ENCODE measurements around the gene CD24.

DNA sequence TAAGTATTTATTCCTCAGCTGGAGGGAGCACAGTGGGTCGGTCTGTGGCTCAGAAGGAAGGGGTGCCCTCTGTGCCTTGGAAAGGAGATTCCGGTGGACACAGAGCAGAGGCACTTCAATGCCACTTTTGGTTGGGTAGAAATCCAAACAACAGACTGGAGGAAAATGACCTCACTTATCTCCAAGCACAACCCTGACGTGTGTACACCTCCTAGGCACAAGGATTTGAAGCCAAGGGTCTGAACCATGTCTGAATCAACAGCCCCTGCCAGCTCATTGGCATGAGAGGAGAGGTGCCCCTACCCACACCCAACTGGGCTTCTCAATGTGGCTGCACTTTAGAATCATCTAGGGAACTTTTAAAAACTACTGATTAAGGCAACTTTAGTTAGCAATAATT is 13.4 kb downstream of the CD24 start:
- TF ChIP-seq POLR2A (IDR thresholded peaks at IDR 0.05; ENCODE audit: low read length) (no peak), RARB (CRISPR knock-in tag; IDR thresholded peaks at IDR 0.05) (no peak), ESRRA (IDR thresholded peaks at IDR 0.05; ENCODE audit: borderline replicate concordance, low read length) (no peak)
- TF ChIP-seq, protein P1, sequence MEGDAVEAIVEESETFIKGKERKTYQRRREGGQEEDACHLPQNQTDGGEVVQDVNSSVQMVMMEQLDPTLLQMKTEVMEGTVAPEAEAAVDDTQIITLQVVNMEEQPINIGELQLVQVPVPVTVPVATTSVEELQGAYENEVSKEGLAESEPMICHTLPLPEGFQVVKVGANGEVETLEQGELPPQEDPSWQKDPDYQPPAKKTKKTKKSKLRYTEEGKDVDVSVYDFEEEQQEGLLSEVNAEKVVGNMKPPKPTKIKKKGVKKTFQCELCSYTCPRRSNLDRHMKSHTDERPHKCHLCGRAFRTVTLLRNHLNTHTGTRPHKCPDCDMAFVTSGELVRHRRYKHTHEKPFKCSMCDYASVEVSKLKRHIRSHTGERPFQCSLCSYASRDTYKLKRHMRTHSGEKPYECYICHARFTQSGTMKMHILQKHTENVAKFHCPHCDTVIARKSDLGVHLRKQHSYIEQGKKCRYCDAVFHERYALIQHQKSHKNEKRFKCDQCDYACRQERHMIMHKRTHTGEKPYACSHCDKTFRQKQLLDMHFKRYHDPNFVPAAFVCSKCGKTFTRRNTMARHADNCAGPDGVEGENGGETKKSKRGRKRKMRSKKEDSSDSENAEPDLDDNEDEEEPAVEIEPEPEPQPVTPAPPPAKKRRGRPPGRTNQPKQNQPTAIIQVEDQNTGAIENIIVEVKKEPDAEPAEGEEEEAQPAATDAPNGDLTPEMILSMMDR (IDR thresholded peaks at IDR 0.05): no peak
